Right lobe of liver (tissue), 4 donors: ENCODE measurements around the gene ZFYVE9.

Experiments used
- CTCF ChIP-seq, 4 donors: fragments of 200-600 bp in 3 of 4; fragments of 450-650 bp in 1 of 4; IDR thresholded peaks; one replicate each; pipeline versions ENCODE4 v1.5.1 to v1.8.0; 2016 to 2022; ENCODE audit warnings: antibody characterized with exemption in 4 of 4, mild to moderate bottlenecking in 2 of 4
- POLR2A ChIP-seq: fragments of 450-650 bp; IDR thresholded peaks from one replicate; pipeline ENCODE4 v1.6.1; 2017; ENCODE audit warnings: antibody characterized with exemption, mild to moderate bottlenecking
- donor health status: DM: no; HTN: no; CAD: no.
- donor health status: DM: no; HTN: no; CAD: no.
- donor health status: DM: no; HTN: yes; CAD: no.

- no peak for TF ChIP-seq CTCF (IDR thresholded peaks at IDR 0.05)
- no peak for TF ChIP-seq POLR2A
These were observed 1.0 kb upstream of the ZFYVE9 start for GRCh38 chr1:52140633-52141512.
